GM18526 (cell line): ENCODE results near the gene C19orf85.

Experiments
- POLR2A ChIP-seq: IDR thresholded peaks from 3 replicates; pipeline ENCODE4 v1.6.1; 2011; ENCODE audit not compliant: insufficient read length; ENCODE audit errors: extremely low read depth

The C19orf85 gene

DNA sequence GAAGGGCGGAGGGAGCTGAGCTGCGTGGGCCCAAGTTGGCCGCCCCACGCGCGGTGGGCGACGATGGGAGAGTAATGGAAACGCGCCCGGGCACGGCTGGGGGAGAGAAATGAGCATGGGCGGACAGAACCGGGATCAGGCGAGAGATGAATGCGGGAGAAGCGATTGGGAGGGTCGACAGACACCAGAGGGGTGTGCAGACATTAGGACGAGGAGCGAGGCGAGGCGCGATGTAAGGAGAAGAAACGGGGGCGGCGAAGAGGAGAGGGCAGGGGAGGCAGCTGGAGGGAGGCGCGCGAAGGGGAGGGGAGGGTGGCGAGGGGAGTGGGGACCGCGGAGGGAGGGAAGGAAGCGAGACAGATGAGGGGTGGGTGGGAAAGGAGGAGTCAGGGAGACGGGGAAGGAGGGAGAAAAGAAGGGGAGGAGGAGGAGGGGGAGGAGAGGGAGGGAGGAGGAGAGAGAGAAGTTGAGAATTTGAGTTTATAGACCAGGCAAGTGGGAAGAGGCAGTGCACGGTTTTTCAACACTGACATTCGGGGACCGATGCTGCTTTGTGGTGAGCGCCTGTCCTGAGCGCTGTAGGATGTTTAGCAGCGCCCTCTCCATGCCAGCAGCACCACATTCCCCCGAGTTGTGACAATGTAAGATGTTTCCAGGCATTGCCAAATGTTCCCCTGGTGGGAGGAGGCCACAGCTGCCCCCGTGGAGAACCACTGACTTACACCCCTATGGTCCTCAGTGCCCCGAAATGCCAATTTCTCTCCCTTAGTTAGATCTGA, 21.3 kb downstream of the C19orf85 start, which contains the start of gene SHISA7:
Gene SHISA7 (minus strand): TSS at position 256 of the 779 bp plus-strand sequence. CDS start 437 bp downstream, outside the sequence.
- TF ChIP-seq POLR2A: no peak

DNA sequence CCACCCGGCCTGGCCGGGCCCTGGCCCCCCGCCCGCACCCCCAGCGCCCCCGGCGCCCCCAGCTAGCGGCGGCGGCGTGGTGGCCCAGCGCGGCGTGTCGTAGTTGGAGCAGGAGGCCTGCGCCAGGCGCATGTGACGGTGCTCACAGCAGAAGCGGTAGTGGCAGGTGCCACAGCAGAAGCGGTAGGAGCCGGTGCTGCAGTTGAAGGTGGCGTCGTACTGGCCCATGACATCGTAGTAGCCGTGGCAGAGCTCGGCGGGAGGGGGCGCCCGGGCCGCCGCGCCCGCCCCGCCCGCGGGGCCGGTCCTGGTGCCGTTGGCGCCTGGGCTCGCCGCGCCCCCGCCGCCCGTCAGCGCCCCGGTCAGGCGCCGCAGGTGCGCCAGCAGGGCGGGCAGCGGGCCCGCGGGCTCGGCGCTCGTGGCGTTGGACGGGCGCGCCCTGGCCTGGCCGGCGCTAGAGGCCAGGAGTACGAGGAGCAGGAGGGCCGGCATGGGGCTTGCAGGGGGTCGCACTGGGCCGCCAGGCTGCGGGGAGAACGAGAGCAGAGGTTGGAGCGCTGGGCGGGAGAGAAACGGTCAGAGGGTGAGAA, 22.1 kb downstream of the C19orf85 start:
- TF ChIP-seq POLR2A: no peak

DNA sequence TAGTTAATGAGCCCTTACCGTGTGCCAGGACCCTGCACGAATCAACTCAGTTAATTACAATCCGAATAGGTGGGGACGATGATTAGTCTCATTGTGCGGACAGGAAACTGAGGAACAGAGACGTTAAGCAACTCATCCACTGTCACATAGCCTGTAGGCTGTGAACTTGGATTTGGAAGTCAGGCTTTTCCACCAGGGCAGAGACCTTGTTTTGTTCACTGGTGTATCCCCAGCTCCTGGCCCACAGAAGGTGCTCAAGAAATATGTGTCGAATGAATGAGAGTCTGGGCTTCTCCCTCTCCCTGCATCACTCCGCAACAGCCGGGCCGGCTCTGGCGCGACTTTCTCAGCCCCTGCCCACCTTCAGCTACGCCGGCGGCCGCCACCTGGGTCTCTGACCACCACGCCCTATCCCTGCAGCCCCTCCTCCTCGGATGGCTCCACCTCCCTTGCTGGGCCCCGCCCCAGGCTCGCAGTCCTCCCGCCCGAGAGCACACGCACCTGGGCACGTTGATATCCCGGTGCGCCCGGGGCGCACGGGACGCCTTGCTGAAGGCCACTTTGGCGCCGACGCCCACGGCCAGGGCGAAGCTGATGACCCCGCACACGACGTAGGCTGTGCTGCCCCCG, 22.7 kb downstream of the C19orf85 start:
- no peak for TF ChIP-seq POLR2A

DNA sequence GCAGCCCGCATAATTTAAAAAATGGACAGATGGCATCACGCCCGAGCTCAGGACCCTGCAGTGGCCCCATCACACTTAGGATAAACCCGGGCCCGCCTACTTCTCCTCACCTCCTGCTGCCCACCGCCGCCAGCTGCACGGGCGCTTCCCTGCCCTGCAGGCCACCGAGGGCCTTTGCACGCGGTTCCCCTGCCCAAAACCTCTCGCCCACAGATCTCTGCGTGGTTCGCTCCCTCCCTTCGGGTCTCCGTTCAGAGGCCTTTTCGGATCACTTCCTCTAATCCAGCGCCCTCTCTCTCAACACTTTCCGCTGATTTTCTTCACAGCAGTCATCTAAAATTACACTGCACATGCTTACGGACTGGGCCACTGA, 23.2 kb downstream of the C19orf85 start:
- no peak for TF ChIP-seq POLR2A

DNA sequence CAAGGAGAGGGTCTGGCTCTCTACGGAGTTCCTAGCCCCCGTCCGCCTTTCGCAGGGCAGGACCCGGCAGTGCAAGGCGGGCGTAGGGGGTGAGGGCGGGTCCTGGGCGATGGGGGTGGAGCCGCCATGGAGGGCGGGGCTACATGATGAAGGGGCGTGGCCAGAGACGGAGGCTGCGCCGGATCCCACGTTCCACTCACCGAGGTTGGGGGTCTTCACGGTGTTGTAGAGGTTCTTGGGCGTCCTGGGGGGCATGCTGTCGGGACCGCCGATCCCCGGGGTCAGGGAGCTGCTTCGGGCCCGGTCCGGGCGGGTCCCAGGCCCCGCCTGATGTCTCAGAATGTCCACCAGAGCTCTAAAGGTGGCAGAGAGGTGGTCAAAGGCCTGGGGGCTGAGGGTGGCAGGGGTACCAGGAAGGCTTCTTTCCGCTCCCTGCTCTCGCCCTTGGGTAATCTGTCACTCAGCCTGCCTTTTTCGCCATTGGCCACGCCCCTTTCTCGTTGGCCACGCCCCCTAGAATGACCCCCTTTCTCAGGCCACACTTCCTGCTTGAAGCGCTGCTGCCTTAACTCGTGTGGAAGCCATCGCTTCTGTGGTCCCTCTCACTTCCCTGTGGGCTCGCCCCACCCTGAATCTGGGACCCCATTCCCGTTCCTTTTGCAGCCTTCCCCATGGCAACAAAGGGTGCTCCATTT, 24.0 kb downstream of the C19orf85 start:
- TF ChIP-seq POLR2A: no peak

DNA sequence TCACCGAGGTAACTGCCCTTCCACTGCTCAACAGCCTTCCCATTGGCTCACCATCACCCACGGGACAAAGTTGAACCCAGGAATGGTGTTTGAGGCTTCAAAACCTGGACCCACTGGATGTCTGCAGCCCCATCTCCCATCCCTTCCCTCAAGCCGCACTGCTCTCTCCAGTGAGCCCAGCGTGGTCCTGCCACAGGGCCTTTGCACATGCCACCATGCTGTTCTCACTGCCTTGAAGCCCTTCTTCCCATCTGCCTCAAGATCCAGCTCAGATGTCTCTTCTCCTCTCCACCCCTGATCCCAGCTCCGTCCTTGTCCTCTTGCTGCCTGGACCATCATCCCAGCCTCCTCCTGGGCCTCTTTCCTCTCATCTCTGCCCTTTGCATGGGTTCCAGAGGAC, 25.5 kb downstream of the C19orf85 start:
- TF ChIP-seq POLR2A: no peak

DNA sequence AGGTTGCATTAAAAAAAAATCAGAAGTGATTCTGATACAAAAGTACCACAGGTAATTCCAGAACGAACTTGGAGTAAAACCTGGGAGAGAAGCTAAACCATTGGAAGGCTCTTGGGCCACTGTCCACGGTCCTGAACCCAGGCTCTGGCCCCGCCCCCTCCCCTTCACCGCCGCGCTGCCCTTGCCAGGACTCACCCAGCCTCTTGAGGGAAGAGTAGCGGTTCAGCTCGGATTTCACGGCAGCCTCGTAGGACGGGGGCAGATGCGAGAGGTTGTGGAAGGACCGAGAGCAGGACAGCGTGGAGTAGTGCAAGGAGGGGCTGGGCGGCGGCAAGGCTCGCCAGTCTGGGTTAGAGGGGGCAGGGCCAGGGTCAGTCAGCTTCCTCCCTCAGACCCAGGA, 27.1 kb downstream of the C19orf85 start:
- TF ChIP-seq POLR2A: no peak

DNA sequence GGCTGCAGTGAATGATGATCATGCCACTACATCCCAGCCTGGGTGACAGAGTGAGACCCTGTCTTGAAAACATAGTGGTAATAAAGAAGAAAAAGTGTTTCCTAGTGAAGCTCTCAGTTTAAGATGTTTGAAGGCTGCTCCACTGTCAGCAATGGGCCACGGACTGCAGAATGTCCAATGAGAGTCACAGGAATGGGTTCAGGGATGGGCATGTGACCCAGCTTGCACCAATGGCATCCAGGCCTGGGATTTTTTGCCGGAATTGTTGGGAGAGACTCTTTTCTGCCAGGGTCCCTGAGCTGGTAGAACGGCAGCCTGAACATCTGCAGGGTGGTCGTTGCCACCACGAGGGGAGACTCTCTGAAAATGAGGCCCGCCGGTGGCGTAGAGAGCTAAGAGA, 27.7 kb downstream of the C19orf85 start:
- no peak for TF ChIP-seq POLR2A

DNA sequence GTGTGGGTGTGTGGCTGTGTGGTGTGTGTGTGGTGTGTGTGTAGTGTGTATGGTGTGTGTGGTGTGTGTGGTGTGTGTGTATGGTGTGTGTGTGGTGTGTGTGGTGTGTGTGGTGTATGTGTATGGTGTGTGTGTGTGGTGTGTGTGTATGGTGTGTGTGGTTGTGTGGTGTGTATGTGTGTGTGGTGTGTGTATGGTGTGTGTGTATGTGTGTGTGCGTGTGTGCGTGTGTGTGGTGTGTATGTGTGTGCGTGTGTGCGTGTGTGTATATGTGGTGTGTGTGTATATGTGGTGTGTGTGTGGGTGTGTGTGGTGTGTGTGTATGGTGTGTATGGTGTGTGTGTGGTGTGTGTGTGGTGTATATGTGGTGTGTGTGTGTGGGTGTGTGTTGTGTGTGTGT, 29.5 kb downstream of the C19orf85 start:
- no peak for TF ChIP-seq POLR2A

DNA sequence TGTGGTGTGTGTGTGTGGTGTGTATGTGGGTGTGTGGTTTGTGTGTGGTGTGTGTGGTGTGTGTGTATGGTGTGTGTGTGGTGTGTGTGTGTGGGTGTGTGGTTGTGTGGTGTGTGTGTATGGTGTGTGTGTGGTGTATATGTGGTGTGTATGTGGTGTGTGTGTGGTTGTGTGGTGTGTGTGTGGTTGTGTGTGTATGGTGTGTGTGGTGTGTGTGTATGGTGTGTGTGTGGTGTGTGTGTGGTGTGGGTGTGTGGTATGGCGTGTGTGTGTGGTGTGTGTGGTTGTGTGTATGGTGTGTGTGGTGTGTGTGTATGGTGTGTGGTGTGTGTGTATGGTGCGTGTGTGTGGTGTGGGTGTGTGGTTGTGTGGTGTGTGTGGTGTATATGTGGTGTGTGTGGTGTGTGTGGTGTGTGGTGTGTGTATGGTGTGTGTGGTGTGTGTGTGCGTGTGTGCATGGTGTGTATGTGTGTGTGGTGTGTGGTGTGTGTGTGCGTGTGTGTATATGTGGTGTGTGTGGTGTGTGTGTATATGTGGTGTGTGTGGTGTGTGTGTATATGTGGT, 30.1 kb downstream of the C19orf85 start:
- TF ChIP-seq POLR2A: no peak

DNA sequence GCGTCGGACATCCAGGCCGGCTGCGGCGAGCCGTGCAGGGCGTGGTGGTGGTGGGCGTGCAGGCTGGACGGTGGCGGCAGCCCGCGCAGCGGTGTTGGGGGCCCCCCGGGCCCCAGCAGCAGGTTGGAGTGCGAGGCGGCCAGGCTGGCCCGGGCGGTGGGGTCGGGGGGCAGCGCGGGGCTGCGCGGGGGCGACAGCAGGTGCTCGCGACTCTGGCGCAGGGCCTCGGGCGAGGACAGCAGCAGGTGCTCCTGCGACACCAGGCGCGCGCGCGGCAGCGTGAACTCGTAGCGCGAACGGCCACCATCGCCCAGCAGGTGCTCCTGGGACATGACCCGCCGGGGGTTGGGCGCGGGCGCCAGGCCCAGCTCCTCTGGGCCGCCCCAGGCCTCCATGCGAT, 31.3 kb downstream of the C19orf85 start:
- TF ChIP-seq POLR2A: no peak

DNA sequence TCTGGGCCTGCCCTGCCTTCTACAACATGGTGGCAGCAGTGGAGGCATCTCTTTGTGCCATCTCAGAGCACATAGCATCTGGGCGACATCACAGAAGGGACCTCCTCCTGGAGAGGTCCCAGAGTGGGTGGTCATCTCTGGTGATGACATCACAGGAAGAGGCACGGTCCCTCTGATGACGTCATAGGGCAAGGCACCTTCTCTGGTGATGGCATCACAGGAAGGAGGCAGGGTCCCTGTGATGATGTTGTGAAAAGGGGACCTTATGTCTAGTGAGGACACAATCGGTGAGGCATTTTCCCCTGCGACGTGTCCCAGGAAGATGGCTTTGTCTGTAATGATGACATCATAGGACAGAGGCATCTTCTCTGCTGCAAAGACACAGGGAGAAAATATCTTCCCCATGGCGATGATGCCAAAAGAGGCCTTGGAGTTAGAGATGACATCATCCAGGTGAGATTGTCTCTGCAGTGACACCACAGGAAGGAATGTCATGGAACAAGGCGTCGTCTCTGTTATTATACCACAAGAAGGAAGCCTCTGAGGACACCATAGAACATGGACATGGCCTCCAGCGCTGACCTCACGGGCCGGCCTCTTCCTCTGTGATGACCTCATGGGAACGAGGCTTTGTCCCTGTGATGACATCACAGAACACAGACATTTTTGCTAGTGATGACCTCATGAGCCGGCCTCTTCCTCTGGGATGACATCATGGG, 32.2 kb downstream of the C19orf85 start:
- no peak for TF ChIP-seq POLR2A

DNA sequence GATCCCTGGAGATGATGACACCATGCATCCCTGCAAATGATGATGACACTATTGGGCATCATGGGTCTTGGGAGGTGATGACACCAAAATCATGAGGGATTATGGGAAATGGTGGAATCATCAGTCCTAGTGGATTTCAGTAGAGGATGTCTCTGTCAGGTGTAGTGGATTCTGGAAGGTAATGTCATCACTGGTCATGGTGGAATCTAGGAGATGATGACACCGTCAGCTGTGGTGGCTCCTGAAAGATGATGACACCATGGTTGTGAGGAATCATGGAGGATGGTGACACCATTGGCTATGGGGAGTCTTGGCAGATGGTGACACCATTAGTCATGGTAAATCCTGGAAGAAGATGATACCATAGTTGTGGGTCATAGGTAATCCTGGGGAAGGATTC, 33.4 kb downstream of the C19orf85 start:
- TF ChIP-seq POLR2A: no peak

DNA sequence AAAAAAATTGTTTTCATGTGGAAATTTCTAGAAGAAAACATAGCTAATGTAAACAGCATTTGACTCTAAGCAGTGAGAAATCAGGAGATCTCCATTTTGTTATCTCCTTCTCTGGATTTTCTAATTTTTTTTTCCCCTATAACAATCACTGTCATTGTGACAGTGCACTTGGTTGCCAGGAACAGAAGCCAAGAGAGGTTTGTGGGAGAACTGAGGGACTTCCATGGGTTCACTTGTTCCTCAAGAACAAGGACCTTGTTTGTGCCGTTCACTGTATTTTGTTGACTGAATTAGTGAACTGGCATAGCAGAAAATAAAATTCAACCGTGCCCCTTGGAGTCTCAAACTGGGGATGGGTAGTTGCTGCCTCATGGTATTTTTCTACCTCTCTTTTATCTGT, 38.5 kb downstream of the C19orf85 start:
- TF ChIP-seq POLR2A: no peak

DNA sequence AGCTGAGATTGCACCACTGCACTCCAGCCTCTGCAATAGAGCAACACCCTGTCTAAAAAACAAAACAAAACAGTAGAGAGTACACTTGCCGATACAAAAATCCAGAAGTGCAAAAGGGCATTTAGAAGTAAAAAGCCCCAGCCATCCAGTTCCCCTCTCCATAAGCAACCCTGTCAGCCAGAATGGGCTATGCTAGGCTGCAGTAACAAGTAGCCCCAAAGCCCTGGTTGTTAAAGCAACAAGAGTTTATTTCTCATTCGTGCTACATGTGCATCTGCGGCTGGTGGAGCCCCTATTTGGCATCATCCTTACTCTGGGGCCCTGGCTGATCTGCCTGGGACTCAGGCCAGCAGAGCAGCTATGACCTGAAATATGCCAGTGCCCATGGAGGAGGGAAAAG, 40.0 kb downstream of the C19orf85 start:
- no peak for TF ChIP-seq POLR2A

DNA sequence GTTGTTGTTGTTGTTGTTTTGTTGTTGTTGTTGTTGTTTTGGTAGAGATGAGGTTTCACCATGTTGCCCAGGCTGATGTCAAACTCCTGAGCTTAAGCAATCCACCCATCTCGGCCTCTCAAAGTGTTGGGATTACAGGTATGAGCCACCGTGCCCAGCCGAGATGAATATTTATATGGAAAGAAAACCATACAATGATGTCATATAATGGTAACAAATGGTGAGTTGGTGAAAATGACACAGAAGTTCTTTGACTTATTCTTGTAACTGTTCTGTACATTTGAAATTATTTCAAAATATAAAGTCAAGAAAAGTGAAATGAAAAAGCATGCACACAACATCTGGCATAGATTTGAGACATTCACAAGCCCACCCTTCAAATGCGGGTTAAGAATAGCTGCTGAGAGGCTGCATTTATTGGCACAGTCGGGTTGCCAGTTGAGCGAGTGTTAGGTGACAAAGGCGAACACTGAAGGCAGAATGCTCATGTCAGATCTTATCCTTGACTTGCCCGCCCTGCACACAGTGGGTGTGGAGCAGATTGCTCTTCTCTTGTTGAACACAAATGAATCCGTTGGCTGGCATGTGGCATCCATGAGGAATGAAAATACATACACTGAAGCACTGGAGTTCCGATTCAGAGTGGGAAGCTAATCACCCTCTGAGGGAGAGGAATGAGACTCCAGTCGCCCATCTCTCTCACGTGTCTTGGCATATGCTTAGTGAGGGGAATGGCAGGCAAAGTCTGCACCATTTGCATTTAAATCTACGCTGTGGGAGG, 41.1 kb downstream of the C19orf85 start:
- TF ChIP-seq POLR2A: no peak
